Heart left ventricle (tissue), 16 donors: ENCODE data around the gene AKAP5. TPM values are rescaled to one million over a fixed set of nuclear protein-coding genes. Genes with fewer than 3 reads are reported as not detected.
A peak's percentile ranks its signal among the peaks of the same experiment; 100 is the strongest.

Source experiments
- ATAC-seq, 4 donors: fragments of 200-7000 bp; cut with Tn5 transposase; one replicate each; pipeline ENCODE4 v1.9.1; 2020 to 2022; ENCODE audit warnings: moderate library complexity in 4 of 4, mild to moderate bottlenecking in 3 of 4, moderate number of reproducible peaks in 1 of 4
- DNase-seq, 5 donors: peaks; one replicate each; pipeline ENCODE4 v3.0.0-alpha.2; 2020
- H3K27ac ChIP-seq, 12 donors: fragments of 200-600 bp; sonication (generic) in 4 of 12; one replicate each; pipeline versions ENCODE4 v1.5.0 to v1.8.0; 2016 to 2022; ENCODE audit warnings: mild to moderate bottlenecking in 2 of 12
- H3K27me3 ChIP-seq, 9 donors: fragments of 200-600 bp; sonication (generic) in 2 of 9; one replicate each; pipeline versions ENCODE4 v1.5.1 to v1.8.0; 2016 to 2022; ENCODE audit warnings: mild to moderate bottlenecking in 3 of 9
- H3K36me3 ChIP-seq, 9 donors: fragments of 200-600 bp; sonication (generic) in 2 of 9; one replicate each; pipeline versions ENCODE4 v1.5.0 to v1.8.0; 2018 to 2022; ENCODE audit warnings: mild to moderate bottlenecking in 2 of 9
- H3K4me1 ChIP-seq, 12 donors: fragments of 200-600 bp; sonication (generic) in 4 of 12; one replicate each; pipeline versions ENCODE4 v1.5.0 to v1.8.0; 2016 to 2022; ENCODE audit warnings: mild to moderate bottlenecking in 3 of 12
- H3K4me3 ChIP-seq, 12 donors: fragments of 200-600 bp; sonication (generic) in 4 of 12; one replicate each; pipeline versions ENCODE4 v1.5.0 to v1.8.0; 2017 to 2022; ENCODE audit warnings: mild to moderate bottlenecking in 9 of 12, moderate library complexity in 4 of 12
- H3K9me3 ChIP-seq, 12 donors: fragments of 200-600 bp; sonication (generic) in 4 of 12; one replicate each; pipeline versions ENCODE4 v1.5.0 to v1.8.0; 2016 to 2022; ENCODE audit warnings: mild to moderate bottlenecking in 1 of 12
- POLR2A ChIP-seq, 2 donors: fragments of 450-650 bp; IDR thresholded peaks; one replicate each; pipeline ENCODE4 v1.6.1; 2017; ENCODE audit warnings: antibody characterized with exemption in 2 of 2, mild to moderate bottlenecking in 2 of 2, moderate library complexity in 2 of 2
- WGBS, 4 donors: extraction: QIAGEN DNeasy Blood & Tissue Kit in 2 of 4; methylation state at CpG; one replicate each; pipeline versions ENCODE4 v1.1.5 to v1.1.7; 2013 to 2018; 5-methylcytosine and 5-hydroxymethylcytosine counted together
- intact Hi-C, 10 donors: fragments of 100-400 bp; cut with DNase I; formaldehyde crosslinking; loops; one replicate each; pipeline versions ENCODE4 v1.11.1 to v1.14.2; 2022
- polyA plus RNA-seq, 2 donors: library from polyadenylated mRNA; stranded (reverse); fragments of 200-250 nt; gene quantifications; one replicate each; pipeline ENCODE4 v1.2.3, GENCODE V29; 2013
- total RNA-seq, 9 donors: library from RNA; depleted of rRNA in 2 of 9; stranded (reverse); fragments of >200 nt in 2 of 9; fragmentation: NEBNext Ultra II Directional in 3 of 9; extraction: Animal tissue kit (Norgen Biotek cat#: 25700) in 3 of 9; gene quantifications; one replicate each; pipeline versions ENCODE4 v1.1.0 to v1.2.4, GENCODE V29; 2016 to 2023
- TF ChIP-seq, protein P1 (sequence below), 12 donors: fragments of 200-600 bp; sonication (generic) in 4 of 12; IDR thresholded peaks; one replicate each; pipeline versions ENCODE4 v1.5.0 to v1.8.0; 2018 to 2022; ENCODE audit warnings: antibody characterized with exemption in 12 of 12, mild to moderate bottlenecking in 5 of 12
- donor health status: ischemic (EF 13 %, LVEDD 7.1; RV severe dilation, severe dysfunction).
- donor health status: healthy with polysubstance abuse.
- donor health status: DM: no; HTN: yes; CAD: no.
- donor health status: DM: no; HTN: no; CAD: no.
- donor health status: ischemic (EF 25% LVEDD 6.9; RV normal size, moderate dysfunction).
- donor health status: ischemic (EF 25% LVEDD 5.7; RV mildly dilated, moderate dysfunction).
- donor health status: healthy.
- donor health status: DM: yes; HTN: yes; CAD: no.
- donor health status: ischemic (EF 35%, LVEDD 5.7; RV mildly dilated, moderate dysfunction).
- donor health status: nonischemic (EF 11% LVEDD 7.7; RV severe dilation, severe dysfunction).
- donor health status: DM: yes; HTN: yes; CAD: no.
- donor health status: PGD.
- donor health status: ischemic (EF 29% LVEDD 5.4; RV normal size, mild dysfunction).
- donor health status: nonischemic (EF 23%, LVEDD 6.1; RV moderate dilation, normal function).

AKAP5 gene
- total and polyA plus RNA-seq, 11 donors, result 0.08 to 0.61 (median 0.16) TPM; not detected in 1

DNA sequence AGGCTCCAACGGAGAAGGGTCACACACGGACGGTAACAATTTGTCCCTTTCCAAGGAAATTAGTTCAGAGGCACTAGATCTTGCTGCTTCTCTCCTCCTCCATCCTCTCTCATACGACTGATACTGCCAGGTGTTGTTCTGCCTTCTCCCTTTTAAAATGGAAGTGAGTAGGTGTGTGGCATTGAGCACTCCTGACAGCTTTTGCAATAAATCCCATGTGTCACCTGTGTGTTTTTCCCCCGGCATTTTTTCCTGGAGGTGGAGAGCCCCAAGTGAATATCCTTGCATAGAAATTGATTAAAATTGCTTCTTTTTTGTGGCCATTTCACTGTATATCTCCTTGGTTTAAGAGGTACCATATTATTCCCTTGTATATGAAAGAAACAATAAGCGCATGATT lies 26.2 kb upstream of the AKAP5 start:
- intact Hi-C loops, result loop anchor here in 2 of 10 donors (10.0 kb wide), 3 partner anchors 46 to 196 kb away; no protein-coding TSS in a partner anchor
- peaks cover 0 to 20% (median 9%) of the 10 kb centered on the region in 12 donors for H3K4me1 ChIP-seq
- DNase-seq (no peak), ATAC-seq (no peak)
- peaks cover 0 to 87% (median 67%) of the 10 kb centered on the region in 9 donors for H3K36me3 ChIP-seq
- WGBS, 4 donors, result 95 to 97% (median 95%) methylated on average over 6 of the region's 6 CpGs
- H3K27me3 ChIP-seq, result no peaks in the 10 kb centered on the region
- no peak overlapping the region for H3K4me3 ChIP-seq
- H3K9me3 ChIP-seq, result no peaks in the 10 kb centered on the region
- TF ChIP-seq, protein P1, sequence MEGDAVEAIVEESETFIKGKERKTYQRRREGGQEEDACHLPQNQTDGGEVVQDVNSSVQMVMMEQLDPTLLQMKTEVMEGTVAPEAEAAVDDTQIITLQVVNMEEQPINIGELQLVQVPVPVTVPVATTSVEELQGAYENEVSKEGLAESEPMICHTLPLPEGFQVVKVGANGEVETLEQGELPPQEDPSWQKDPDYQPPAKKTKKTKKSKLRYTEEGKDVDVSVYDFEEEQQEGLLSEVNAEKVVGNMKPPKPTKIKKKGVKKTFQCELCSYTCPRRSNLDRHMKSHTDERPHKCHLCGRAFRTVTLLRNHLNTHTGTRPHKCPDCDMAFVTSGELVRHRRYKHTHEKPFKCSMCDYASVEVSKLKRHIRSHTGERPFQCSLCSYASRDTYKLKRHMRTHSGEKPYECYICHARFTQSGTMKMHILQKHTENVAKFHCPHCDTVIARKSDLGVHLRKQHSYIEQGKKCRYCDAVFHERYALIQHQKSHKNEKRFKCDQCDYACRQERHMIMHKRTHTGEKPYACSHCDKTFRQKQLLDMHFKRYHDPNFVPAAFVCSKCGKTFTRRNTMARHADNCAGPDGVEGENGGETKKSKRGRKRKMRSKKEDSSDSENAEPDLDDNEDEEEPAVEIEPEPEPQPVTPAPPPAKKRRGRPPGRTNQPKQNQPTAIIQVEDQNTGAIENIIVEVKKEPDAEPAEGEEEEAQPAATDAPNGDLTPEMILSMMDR (IDR thresholded peaks at IDR 0.05), result no peak
- no peak for TF ChIP-seq POLR2A (IDR thresholded peaks at IDR 0.05)
- H3K27ac ChIP-seq, result no peak overlapping the region

DNA sequence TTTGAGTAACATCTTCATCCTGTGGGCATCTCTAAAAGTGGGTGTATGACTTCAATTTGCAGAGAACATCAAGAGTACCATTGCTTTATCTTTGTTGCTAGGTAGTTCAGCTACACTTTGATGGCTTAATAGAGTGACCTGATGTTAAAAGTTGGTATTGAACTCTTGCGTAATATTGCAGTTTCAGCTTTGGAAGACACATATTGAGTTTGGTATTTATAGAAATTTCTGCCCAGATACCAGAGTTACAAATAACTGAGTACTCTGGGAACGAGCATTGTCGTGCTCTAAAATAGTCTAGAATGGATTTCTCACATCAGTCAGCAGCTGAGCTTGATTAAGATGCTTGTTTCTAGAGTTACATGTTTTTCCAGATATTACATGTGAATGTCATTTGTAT lies 24.8 kb upstream of the AKAP5 start:
- Histone ChIP-seq H3K27ac (no peak overlapping the region), H3K9me3 (no peaks in the 10 kb centered on the region), H3K4me3 (no peak overlapping the region), H3K27me3 (no peaks in the 10 kb centered on the region), H3K4me1 (peaks cover 0 to 26% (median 12%) of the 10 kb centered on the region in 12 donors), H3K36me3 (peaks cover 0 to 85% (median 64%) of the 10 kb centered on the region in 9 donors)
- WGBS, 4 donors, result 83 to 91% (median 85%) methylated on average over 3 of the region's 3 CpGs
- no peak for TF ChIP-seq POLR2A (IDR thresholded peaks at IDR 0.05)
- TF ChIP-seq, protein P1 (IDR thresholded peaks at IDR 0.05), result no peak
- DNase-seq (no peak), ATAC-seq (no peak)
- intact Hi-C loops, result no loop called here

- ATAC-seq (peak; percentile 70 to 86 (median 78)), DNase-seq (peak in 4 of 5 donors; percentile 22 to 39 (median 30))
- Histone ChIP-seq H3K9me3 (no peaks in the 10 kb centered on the region), H3K4me3 (no peak overlapping the region), H3K4me1 (peaks cover 0 to 29% (median 12%) of the 10 kb centered on the region in 12 donors), H3K36me3 (peaks cover 0 to 72% (median 46%) of the 10 kb centered on the region in 9 donors), H3K27ac (peak overlapping the region in 11 of 12 donors; percentile 14 to 67 (median 51)), H3K27me3 (no peaks in the 10 kb centered on the region)
- WGBS, 4 donors, result 28 to 41% (median 37%) methylated on average over 17 of the region's 17 CpGs
- TF ChIP-seq POLR2A (IDR thresholded peaks at IDR 0.05), result no peak
- TF ChIP-seq, protein P1 (IDR thresholded peaks at IDR 0.05), result no peak
- intact Hi-C loops, result no loop called here
These were observed 22.9 kb upstream of the AKAP5 start for GRCh38 chr14:64442300-64442988.

- Histone ChIP-seq H3K27ac (peak overlapping the region in 1 of 12 donors; percentile 78), H3K4me3 (no peak overlapping the region), H3K36me3 (peaks cover 0 to 72% (median 49%) of the 10 kb centered on the region in 9 donors), H3K9me3 (no peaks in the 10 kb centered on the region), H3K4me1 (peaks cover 0 to 22% (median 12%) of the 10 kb centered on the region in 12 donors), H3K27me3 (no peaks in the 10 kb centered on the region)
- ATAC-seq (no peak), DNase-seq (no peak)
- TF ChIP-seq POLR2A (IDR thresholded peaks at IDR 0.05), result no peak
- TF ChIP-seq, protein P1 (IDR thresholded peaks at IDR 0.05), result no peak
- intact Hi-C loops, result no loop called here
- WGBS, 4 donors, result 89 to 95% (median 93%) methylated on average over 11 of the region's 11 CpGs
These were observed 21.2 kb upstream of the AKAP5 start for GRCh38 chr14:64444140-64444539.
